ENCODE results near the gene TTLL10.

The TTLL10 gene

DNA sequence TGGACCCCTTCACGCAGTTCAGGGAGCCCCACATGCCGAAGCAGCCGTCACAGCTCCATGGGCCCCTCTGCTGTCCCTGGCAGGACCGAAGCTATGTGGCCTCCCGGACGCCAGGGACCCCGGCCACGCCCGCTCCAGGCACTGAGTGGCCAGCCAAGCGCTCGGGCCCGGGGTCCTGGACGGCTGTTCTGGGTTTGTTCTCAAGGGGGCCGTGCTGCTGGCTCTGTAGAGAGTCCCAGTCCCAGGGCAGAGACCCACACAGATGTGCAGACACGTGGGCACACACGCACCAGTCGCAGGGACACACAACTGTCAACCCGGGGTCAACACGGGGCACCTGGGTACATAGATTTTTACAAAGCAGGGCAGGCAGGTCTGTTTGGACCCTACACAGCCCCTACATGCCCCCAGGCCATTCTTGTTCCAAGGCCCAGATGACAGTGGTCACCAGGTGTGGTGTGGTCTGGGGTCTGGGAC, 65.1 kb downstream of the TTLL10 start:
- no peak overlapping the region for H3K4me3 ChIP-seq (IDR thresholded peaks at IDR 0.05; ENCODE audit: insufficient read depth, low read depth, low read length)
- no peaks in the 10 kb centered on the region for H4K20me1 ChIP-seq (ENCODE audit: insufficient read depth)
- H3K36me3 ChIP-seq (ENCODE audit: insufficient read depth), result no peaks in the 10 kb centered on the region
- no peak overlapping the region for H2AFZ ChIP-seq (ENCODE audit: low read depth)
- H3K4me1 ChIP-seq (ENCODE audit: low read depth, poor library complexity, severe bottlenecking), result peaks cover 13% of the 10 kb centered on the region
- H3K79me2 ChIP-seq (ENCODE audit: insufficient read depth, low read depth), result no peaks in the 10 kb centered on the region; the same call in 1 of the 2 replicates
- no peak overlapping the region for H3K4me2 ChIP-seq
- H3K27ac ChIP-seq, result no peak overlapping the region
- no peak overlapping the region for H3K9ac ChIP-seq
- H3K27me3 ChIP-seq (ENCODE audit: insufficient read depth, low read depth), result peaks cover 44% of the 10 kb centered on the region
- TF ChIP-seq, protein P1, sequence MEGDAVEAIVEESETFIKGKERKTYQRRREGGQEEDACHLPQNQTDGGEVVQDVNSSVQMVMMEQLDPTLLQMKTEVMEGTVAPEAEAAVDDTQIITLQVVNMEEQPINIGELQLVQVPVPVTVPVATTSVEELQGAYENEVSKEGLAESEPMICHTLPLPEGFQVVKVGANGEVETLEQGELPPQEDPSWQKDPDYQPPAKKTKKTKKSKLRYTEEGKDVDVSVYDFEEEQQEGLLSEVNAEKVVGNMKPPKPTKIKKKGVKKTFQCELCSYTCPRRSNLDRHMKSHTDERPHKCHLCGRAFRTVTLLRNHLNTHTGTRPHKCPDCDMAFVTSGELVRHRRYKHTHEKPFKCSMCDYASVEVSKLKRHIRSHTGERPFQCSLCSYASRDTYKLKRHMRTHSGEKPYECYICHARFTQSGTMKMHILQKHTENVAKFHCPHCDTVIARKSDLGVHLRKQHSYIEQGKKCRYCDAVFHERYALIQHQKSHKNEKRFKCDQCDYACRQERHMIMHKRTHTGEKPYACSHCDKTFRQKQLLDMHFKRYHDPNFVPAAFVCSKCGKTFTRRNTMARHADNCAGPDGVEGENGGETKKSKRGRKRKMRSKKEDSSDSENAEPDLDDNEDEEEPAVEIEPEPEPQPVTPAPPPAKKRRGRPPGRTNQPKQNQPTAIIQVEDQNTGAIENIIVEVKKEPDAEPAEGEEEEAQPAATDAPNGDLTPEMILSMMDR (conservative IDR thresholded peaks at IDR 0.05; ENCODE audit: low read depth, low read length), result no peak

- Histone ChIP-seq H3K9ac (no peak overlapping the region), H3K4me2 (no peak overlapping the region), H3K27ac (no peak overlapping the region), H3K79me2 (ENCODE audit: insufficient read depth, low read depth) (no peaks in the 10 kb centered on the region), H4K20me1 (ENCODE audit: insufficient read depth) (no peaks in the 10 kb centered on the region), H3K27me3 (ENCODE audit: insufficient read depth, low read depth) (peaks cover 48% of the 10 kb centered on the region), H3K4me1 (ENCODE audit: low read depth, poor library complexity, severe bottlenecking) (peaks cover 13% of the 10 kb centered on the region), H3K36me3 (ENCODE audit: insufficient read depth) (no peaks in the 10 kb centered on the region), H2AFZ (ENCODE audit: low read depth) (no peak overlapping the region), H3K4me3 (IDR thresholded peaks at IDR 0.05; ENCODE audit: insufficient read depth, low read depth, low read length) (no peak overlapping the region)
- TF ChIP-seq, protein P1 (conservative IDR thresholded peaks at IDR 0.05; ENCODE audit: low read depth, low read length), result no peak
Observed at GRCh38 chr1:1239227-1239613, 65.5 kb downstream of the TTLL10 start.

DNA sequence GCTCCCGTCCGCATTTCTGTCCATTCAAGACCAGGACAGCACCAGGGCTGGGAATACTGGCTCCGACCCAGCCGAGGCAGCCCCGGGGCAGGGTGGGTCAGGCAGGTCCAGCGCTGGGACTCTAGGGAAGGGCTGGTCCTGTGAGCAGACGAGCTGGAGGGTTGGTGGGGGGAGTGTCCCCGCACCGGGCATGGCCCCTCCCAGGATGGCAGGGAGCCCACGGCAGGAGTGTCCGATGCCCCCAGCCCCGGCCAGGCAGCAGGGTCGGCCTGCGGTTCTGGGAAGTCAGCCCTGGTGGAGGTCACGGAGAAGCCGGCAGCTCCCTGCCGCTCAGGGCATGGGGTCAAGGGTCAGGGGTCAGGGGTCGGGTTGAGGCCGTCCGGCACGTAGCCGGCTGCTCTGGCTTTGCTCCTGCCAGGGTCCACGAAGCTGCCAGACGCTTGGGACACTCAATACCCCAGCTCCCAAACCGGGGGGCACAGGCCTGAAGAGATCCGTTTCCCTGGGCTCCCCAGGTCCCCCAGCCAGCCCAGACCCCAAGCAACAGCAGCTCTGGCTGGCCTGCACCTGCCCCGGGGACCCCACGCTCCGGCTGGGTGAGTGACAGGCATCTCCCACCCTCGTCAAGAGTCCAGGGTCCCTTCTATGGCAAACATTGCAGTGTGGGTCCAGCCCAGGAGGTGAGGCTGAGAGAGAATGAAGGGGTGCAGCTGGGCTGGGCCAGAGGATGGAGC, 66.1 kb downstream of the TTLL10 start:
- H3K79me2 ChIP-seq (ENCODE audit: insufficient read depth, low read depth), result no peaks in the 10 kb centered on the region
- H3K4me1 ChIP-seq (ENCODE audit: low read depth, poor library complexity, severe bottlenecking), result peaks cover 13% of the 10 kb centered on the region
- H3K27ac ChIP-seq, result no peak overlapping the region
- no peak overlapping the region for H3K4me2 ChIP-seq
- H3K36me3 ChIP-seq (ENCODE audit: insufficient read depth), result no peaks in the 10 kb centered on the region
- H2AFZ ChIP-seq (ENCODE audit: low read depth), result no peak overlapping the region
- H3K27me3 ChIP-seq (ENCODE audit: insufficient read depth, low read depth), result peaks cover 49% of the 10 kb centered on the region
- H4K20me1 ChIP-seq (ENCODE audit: insufficient read depth), result no peaks in the 10 kb centered on the region
- H3K9ac ChIP-seq, result no peak overlapping the region
- H3K4me3 ChIP-seq (IDR thresholded peaks at IDR 0.05; ENCODE audit: insufficient read depth, low read depth, low read length), result no peak overlapping the region
- TF ChIP-seq, protein P1 (conservative IDR thresholded peaks at IDR 0.05; ENCODE audit: low read depth, low read length), result no peak

GRCh38 chr1:1240348-1240732, 66.7 kb downstream of the TTLL10 start:
- Histone ChIP-seq H2AFZ (ENCODE audit: low read depth) (no peak overlapping the region), H3K4me3 (IDR thresholded peaks at IDR 0.05; ENCODE audit: insufficient read depth, low read depth, low read length) (no peak overlapping the region), H3K9ac (no peak overlapping the region), H3K4me1 (ENCODE audit: low read depth, poor library complexity, severe bottlenecking) (peaks cover 13% of the 10 kb centered on the region), H4K20me1 (ENCODE audit: insufficient read depth) (no peaks in the 10 kb centered on the region), H3K4me2 (no peak overlapping the region), H3K79me2 (ENCODE audit: insufficient read depth, low read depth) (no peaks in the 10 kb centered on the region), H3K27ac (no peak overlapping the region), H3K27me3 (ENCODE audit: insufficient read depth, low read depth) (peaks cover 49% of the 10 kb centered on the region), H3K36me3 (ENCODE audit: insufficient read depth) (no peaks in the 10 kb centered on the region)
- TF ChIP-seq, protein P1 (conservative IDR thresholded peaks at IDR 0.05; ENCODE audit: low read depth, low read length), result no peak
